H1 (cell line): ENCODE measurements around the gene BCAS1. TPM values are rescaled to one million over a fixed set of nuclear protein-coding genes. Genes with fewer than 3 reads are reported as not detected.

ENCODE experiments used
- CTCF ChIA-PET: fragments of 300-600 bp; sonication (Branson Sonifier 250); formaldehyde crosslinking; loops from one replicate; lab custom pipeline; 2021; ENCODE audit not compliant: partially characterized antibody; lab: Charles Lee
- POLR2A ChIA-PET: fragments of 300-600 bp; sonication (Branson Sonifier 250); formaldehyde crosslinking; loops from one replicate; lab custom pipeline; 2021; ENCODE audit warnings: inconsistent platforms; ENCODE audit not compliant: partially characterized antibody; lab: Charles Lee
- DNase-seq, 2 experiments: peaks; one replicate each; pipeline versions ENCODE4 v3.0.0 to v3.0.0-alpha.2; 2010 to 2022; ENCODE audit warnings: low spot score in 2 of 2, low read depth in 1 of 2, mixed read lengths in 1 of 2
- FAIRE-seq: peaks from 2 replicates; lab custom pipeline; 2011; peaks lifted over from hg19 to GRCh38; lab: Jason Lieb, UNC
- H2AFZ ChIP-seq: 2 replicates; pipeline ENCODE4 v1.8.1; 2012; ENCODE audit warnings: low read length, inconsistent platforms
- H2AK5ac ChIP-seq: 2 replicates; pipeline ENCODE4 v1.6.1; 2013; ENCODE audit warnings: low read depth, low read length
- H2BK120ac ChIP-seq: replicated peaks from 2 replicates; pipeline ENCODE3; 2013; ENCODE audit warnings: low read depth, low read length, inconsistent platforms
- H2BK12ac ChIP-seq: 2 replicates; pipeline ENCODE4 v1.6.1; 2013; ENCODE audit warnings: low read depth, low read length
- H2BK15ac ChIP-seq: 2 replicates; pipeline ENCODE4 v1.6.1; 2013; ENCODE audit warnings: low read length
- H2BK20ac ChIP-seq: 2 replicates; pipeline ENCODE4 v1.6.1; 2013; ENCODE audit warnings: low read length
- H2BK5ac ChIP-seq: 2 replicates; pipeline ENCODE4 v1.6.1; 2013; ENCODE audit warnings: low read depth, low read length
- H3K14ac ChIP-seq: 2 replicates; pipeline ENCODE4 v1.6.1; 2013; ENCODE audit warnings: inconsistent platforms; ENCODE audit not compliant: insufficient read length
- H3K18ac ChIP-seq: 2 replicates; pipeline ENCODE4 v1.6.1; 2013; ENCODE audit warnings: low read length; ENCODE audit errors: extremely low read depth
- H3K23ac ChIP-seq: 2 replicates; pipeline ENCODE4 v1.6.1; 2013; ENCODE audit warnings: inconsistent platforms; ENCODE audit not compliant: insufficient read length
- H3K23me2 ChIP-seq: 2 replicates; pipeline ENCODE4 v1.6.1; 2013; ENCODE audit warnings: low read depth, low read length
- H3K27ac ChIP-seq: 2 replicates; pipeline ENCODE4 v1.6.1; 2011; ENCODE audit warnings: low read depth, low read length, inconsistent platforms
- H3K27me3 ChIP-seq, 4 experiments: replicated peaks in 1 of 4; 1 replicate in 1 of 4; 2 replicates in 3 of 4; pipeline versions ENCODE4 v1.6.1 to v1.8.1; 2011 to 2013; ENCODE audit warnings: low read length in 3 of 4, mild to moderate bottlenecking in 3 of 4, inconsistent platforms in 2 of 4, mixed read lengths in 2 of 4, moderate library complexity in 1 of 4; ENCODE audit not compliant: control insufficient read depth in 3 of 4, insufficient read depth in 3 of 4; ENCODE audit errors: extremely low read depth in 1 of 4
- H3K36me3 ChIP-seq, 4 experiments: 2 replicates each; pipeline versions ENCODE4 v1.6.1 to v1.8.1; 2011 to 2013; ENCODE audit warnings: mild to moderate bottlenecking in 4 of 4, low read length in 3 of 4, moderate library complexity in 2 of 4, control low read depth in 1 of 4, inconsistent platforms in 1 of 4; ENCODE audit not compliant: insufficient read depth in 4 of 4, control insufficient read depth in 2 of 4
- H3K4ac ChIP-seq: replicated peaks from 2 replicates; pipeline ENCODE3; 2013; ENCODE audit warnings: low read length, low read depth, mixed read lengths, inconsistent platforms; ENCODE audit not compliant: insufficient read length
- H3K4me1 ChIP-seq, 4 experiments: replicated peaks in 1 of 4; 1 replicate in 1 of 4; 2 replicates in 3 of 4; pipeline versions ENCODE4 v1.6.1 to v1.8.1; 2011 to 2013; ENCODE audit warnings: low read length in 3 of 4, inconsistent platforms in 2 of 4, mixed read lengths in 1 of 4; ENCODE audit not compliant: insufficient read depth in 4 of 4, control insufficient read depth in 3 of 4
- H3K4me2 ChIP-seq, 2 experiments: 2 replicates each; pipeline versions ENCODE4 v1.6.1 to v1.8.1; 2011 to 2013; ENCODE audit warnings: low read depth in 2 of 2, low read length in 2 of 2, control low read depth in 1 of 2, inconsistent platforms in 1 of 2, mild to moderate bottlenecking in 1 of 2; ENCODE audit not compliant: insufficient read depth in 1 of 2
- H3K4me3 ChIP-seq, 4 experiments: fragments of 200-600, 300-600 bp in 1 of 4; sonication (generic), shearing (Covaris generic), sonication (Bioruptor Twin) in 1 of 4; 2 replicates each; pipeline versions ENCODE4 v1.5.1 to v1.8.1; 2011 to 2016; ENCODE audit warnings: low read length in 4 of 4, low read depth in 3 of 4, control low read depth in 2 of 4, inconsistent platforms in 2 of 4, mild to moderate bottlenecking in 2 of 4, mixed read lengths in 1 of 4, moderate library complexity in 1 of 4; ENCODE audit not compliant: insufficient read depth in 2 of 4; ENCODE audit errors: extremely low read depth in 1 of 4
- H3K56ac ChIP-seq: replicated peaks from 2 replicates; pipeline ENCODE3; 2013; ENCODE audit warnings: low read depth, mild to moderate bottlenecking, mixed read lengths, low read length, inconsistent platforms; ENCODE audit not compliant: insufficient read length
- H3K79me1 ChIP-seq: 2 replicates; pipeline ENCODE4 v1.6.1; 2013; ENCODE audit warnings: low read depth, low read length, control low read depth
- H3K79me2 ChIP-seq, 2 experiments: 2 replicates each; pipeline versions ENCODE4 v1.6.1 to v1.8.1; 2012 to 2013; ENCODE audit warnings: low read length in 2 of 2, mild to moderate bottlenecking in 2 of 2, inconsistent platforms in 1 of 2; ENCODE audit not compliant: insufficient read depth in 2 of 2, control insufficient read depth in 1 of 2
- H3K9ac ChIP-seq, 4 experiments: replicated peaks in 1 of 4; 1 replicate in 1 of 4; 2 replicates in 3 of 4; pipeline versions ENCODE4 v1.6.1 to v1.8.1; 2011 to 2013; ENCODE audit warnings: low read depth in 3 of 4, low read length in 3 of 4, control low read depth in 2 of 4, mild to moderate bottlenecking in 2 of 4, moderate library complexity in 2 of 4, inconsistent platforms in 1 of 4; ENCODE audit errors: extremely low read depth in 1 of 4
- H3K9me3 ChIP-seq, 2 experiments: 2 replicates each; pipeline versions ENCODE4 v1.6.1 to v1.8.1; 2012 to 2013; ENCODE audit warnings: mild to moderate bottlenecking in 2 of 2, moderate library complexity in 2 of 2, control low read depth in 1 of 2, inconsistent platforms in 1 of 2, low read depth in 1 of 2, low read length in 1 of 2, mixed read lengths in 1 of 2; ENCODE audit not compliant: insufficient read depth in 2 of 2
- H4K20me1 ChIP-seq, 2 experiments: replicated peaks in 1 of 2; 2 replicates each; pipeline versions ENCODE3 to v1.8.1; 2011 to 2013; ENCODE audit warnings: inconsistent platforms in 2 of 2, low read length in 2 of 2, mild to moderate bottlenecking in 1 of 2; ENCODE audit not compliant: insufficient read depth in 2 of 2, control insufficient read depth in 1 of 2
- H4K5ac ChIP-seq: 2 replicates; pipeline ENCODE4 v1.6.1; 2013; ENCODE audit warnings: low read length, low read depth, mixed read lengths, inconsistent platforms; ENCODE audit not compliant: insufficient read length
- H4K8ac ChIP-seq: 2 replicates; pipeline ENCODE4 v1.8.0; 2013; ENCODE audit warnings: mild to moderate bottlenecking, moderate library complexity, low read length, inconsistent platforms; ENCODE audit not compliant: insufficient read depth; ENCODE audit errors: extremely low read depth
- H4K91ac ChIP-seq: replicated peaks from 2 replicates; pipeline ENCODE3; 2013; ENCODE audit warnings: low read length, mixed read lengths, inconsistent platforms; ENCODE audit not compliant: insufficient read length
- BCL11A ChIP-seq, 2 experiments: IDR thresholded peaks; one replicate each; pipeline ENCODE4 v1.6.1; 2011; ENCODE audit warnings: low read depth in 2 of 2, low read length in 2 of 2, mild to moderate bottlenecking in 2 of 2
- CBX5 ChIP-seq: fragments of 300-800, 300-1000 bp; sonication (generic); IDR thresholded peaks from 2 replicates; pipeline ENCODE4 v1.7.1; 2016; ENCODE audit warnings: antibody characterized with exemption, low read length, low read depth
- CEBPB ChIP-seq: IDR thresholded peaks from 2 replicates; pipeline ENCODE4 v1.6.1; 2012; ENCODE audit warnings: low read depth, low read length
- CREB1 ChIP-seq: IDR thresholded peaks from 2 replicates; pipeline ENCODE4 v1.6.1; 2012; ENCODE audit warnings: inconsistent platforms
- EZH2 ChIP-seq: fragments of 200-600 bp; sonication (generic); IDR thresholded peaks from 2 replicates; pipeline ENCODE4 v1.7.1; 2012; ENCODE audit warnings: low read depth, mild to moderate bottlenecking, moderate library complexity, low read length, inconsistent platforms; ENCODE audit not compliant: severe bottlenecking
- MAFK ChIP-seq: IDR thresholded peaks from 2 replicates; pipeline ENCODE4 v1.6.1; 2012; ENCODE audit warnings: low read depth, mild to moderate bottlenecking, improper control_type of control experiment, low read length
- POLR2A ChIP-seq, 2 experiments: IDR thresholded peaks; 1 replicate in 1 of 2; 2 replicates in 1 of 2; pipeline ENCODE4 v1.6.1; 2011; ENCODE audit warnings: low read depth in 2 of 2, low read length in 2 of 2, mild to moderate bottlenecking in 2 of 2; ENCODE audit errors: control extremely low read depth in 1 of 2
- RNF2 ChIP-seq: fragments of 200-900, 300-1000 bp; sonication (generic); IDR thresholded peaks from 2 replicates; pipeline ENCODE4 v1.7.1; 2016; ENCODE audit warnings: borderline replicate concordance, low read depth, mild to moderate bottlenecking, antibody characterized with exemption, low read length; ENCODE audit not compliant: poor library complexity, severe bottlenecking; ENCODE audit errors: missing control alignments
- SIN3A ChIP-seq, 2 experiments: IDR thresholded peaks in 1 of 2; conservative IDR thresholded peaks in 1 of 2; 2 replicates each; pipeline ENCODE4 v1.6.1; 2011 to 2012; ENCODE audit warnings: low read length in 2 of 2, improper control_type of control experiment in 1 of 2, low read depth in 1 of 2, mild to moderate bottlenecking in 1 of 2
- WGBS, 2 experiments: shearing (Covaris generic) in 1 of 2; methylation state at CpG; one replicate each; pipeline versions ENCODE4 v1.1.6 to v1.1.7; 2013 to 2015; ENCODE audit warnings: low lambda C conversion rate in 2 of 2, mixed read lengths in 2 of 2, inconsistent platforms in 1 of 2, low coverage in 1 of 2, missing lambda C conversion rate in 1 of 2; ENCODE audit not compliant: insufficient replicate concordance in 2 of 2, insufficient coverage in 1 of 2, insufficient read length in 1 of 2; ENCODE audit errors: extremely low coverage in 1 of 2, missing lambda C conversion rate in 1 of 2; 5-methylcytosine and 5-hydroxymethylcytosine counted together
- polyA plus RNA-seq, 7 experiments: library from polyadenylated mRNA; depleted of rRNA in 3 of 7; stranded (reverse) in 5 of 7; unstranded in 2 of 7; fragments of >200 nt in 5 of 7; fragments of 200-250 nt in 2 of 7; gene quantifications; 1 replicate in 5 of 7; 2 replicates in 1 of 7; 4 replicates in 1 of 7; pipeline versions ENCODE4 v1.2.1 to v1.2.3, GENCODE V29; 2011 to 2013; ENCODE audit warnings: missing spikeins in 2 of 7, mixed read lengths in 2 of 7
- total RNA-seq: library from RNA; stranded (reverse); fragmentation: NEBNext Ultra II Directional; extraction: Animal tissue kit (Norgen Biotek cat#: 25700); gene quantifications from 2 replicates; pipeline ENCODE4 v1.2.1, GENCODE V29; 2021

Gene BCAS1
- total and polyA plus RNA-seq, 2 of the 8 experiments (the other 6 are each of a cell fraction or from before 2014, with no cell fraction given): 0.06 to 0.19 TPM

GRCh38 chr20:54037525-54037924, 32.9 kb downstream of the BCAS1 start:
- no peaks in the 10 kb centered on the region for H3K79me2 ChIP-seq
- FAIRE-seq (no peak), DNase-seq (no peak)
- H2AFZ ChIP-seq: no peak overlapping the region
- no peak overlapping the region for H3K4me2 ChIP-seq
- H2BK20ac ChIP-seq: no peak overlapping the region
- no peak overlapping the region for H3K14ac ChIP-seq
- no peak overlapping the region for H2BK5ac ChIP-seq
- ChIA-PET CTCF (interaction anchor here (0.6 kb wide), 1 partner anchor 954 kb away, joined by 3 read pairs; no protein-coding TSS in a partner anchor), POLR2A (no interaction called here)
- H3K56ac ChIP-seq: no peak overlapping the region
- no peaks in the 10 kb centered on the region for H4K20me1 ChIP-seq
- WGBS, 2 experiments: 74% methylated on average over 1 of the region's 1 CpG; no CpG with 5 or more reads in 1 of the 2 experiments
- H2BK12ac ChIP-seq: no peak overlapping the region
- no peaks in the 10 kb centered on the region for H3K9me3 ChIP-seq
- no peak for TF ChIP-seq CBX5
- TF ChIP-seq MAFK: no peak
- TF ChIP-seq EZH2: no peak
- TF ChIP-seq SIN3A (conservative IDR thresholded peaks at IDR 0.05 in 1 of 2, IDR thresholded peaks at IDR 0.05 in 1 of 2; ENCODE audit: low read depth in 1 of 2, low read length in 2 of 2): no peak
- no peak for TF ChIP-seq CREB1
- TF ChIP-seq BCL11A (IDR thresholded peaks at IDR 0.05; ENCODE audit: low read depth in 2 of 2, low read length in 2 of 2): no peak
- no peak for TF ChIP-seq CEBPB
- no peak for TF ChIP-seq POLR2A (IDR thresholded peaks at IDR 0.05; ENCODE audit: control extremely low read depth in 1 of 2, low read depth in 2 of 2, low read length in 2 of 2)
- no peak for TF ChIP-seq RNF2
- H3K27ac ChIP-seq: no peak overlapping the region
- no peaks in the 10 kb centered on the region for H3K4me1 ChIP-seq
- no peak overlapping the region for H2AK5ac ChIP-seq
- no peak overlapping the region for H2BK120ac ChIP-seq
- H4K8ac ChIP-seq: no peak overlapping the region
- H3K27me3 ChIP-seq: no peaks in the 10 kb centered on the region
- no peaks in the 10 kb centered on the region for H3K36me3 ChIP-seq
- H2BK15ac ChIP-seq: no peak overlapping the region
- no peak overlapping the region for H3K4ac ChIP-seq
- no peaks in the 10 kb centered on the region for H3K79me1 ChIP-seq
- H4K5ac ChIP-seq: no peak overlapping the region
- H3K9ac ChIP-seq: no peak overlapping the region
- no peak overlapping the region for H3K4me3 ChIP-seq
- H3K18ac ChIP-seq: no peak overlapping the region
- no peak overlapping the region for H3K23ac ChIP-seq
- no peak overlapping the region for H4K91ac ChIP-seq
- H3K23me2 ChIP-seq: no peaks in the 10 kb centered on the region; the same call in 1 of the 2 replicates
